WERI-Rb-1 (cell line): ENCODE results near the gene MAD1L1.
"Not testable (repeated sequence)": the region's sequence is repeated elsewhere in the genome, so short reads cannot be mapped to it uniquely, and the experiment has no call there.

Experiments
- DNase-seq: peaks from one replicate; pipeline ENCODE4 v3.0.0-alpha.2; 2020
- H3K27ac ChIP-seq: fragments of 250-450 bp; sonication (Bioruptor Pico); 2 replicates; pipeline ENCODE4 v1.5.1; 2020; ENCODE audit warnings: mild to moderate bottlenecking, moderate library complexity
- H3K27me3 ChIP-seq: fragments of 250-450 bp; sonication (Bioruptor Pico); 2 replicates; pipeline ENCODE4 v1.5.1; 2021; ENCODE audit warnings: mild to moderate bottlenecking, low read depth, moderate library complexity; ENCODE audit not compliant: insufficient read depth, severe bottlenecking
- H3K36me3 ChIP-seq: fragments of 250-450 bp; sonication (Bioruptor Pico); 2 replicates; pipeline ENCODE4 v1.5.1; 2020; ENCODE audit warnings: mild to moderate bottlenecking, moderate library complexity
- H3K4me3 ChIP-seq: 2 replicates; pipeline ENCODE4 v1.5.1; 2011; ENCODE audit warnings: low read depth, mild to moderate bottlenecking, control low read depth, low read length
- H3K9me3 ChIP-seq: fragments of 250-450 bp; sonication (Bioruptor Pico); 2 replicates; pipeline ENCODE4 v1.5.1; 2021; ENCODE audit warnings: mild to moderate bottlenecking, moderate library complexity; ENCODE audit not compliant: severe bottlenecking
- CTCF ChIP-seq: IDR thresholded peaks from 2 replicates; pipeline ENCODE4 v1.5.1; 2011; ENCODE audit warnings: low read depth, mild to moderate bottlenecking, control low read depth, inconsistent platforms, low read length

Gene MAD1L1

DNA sequence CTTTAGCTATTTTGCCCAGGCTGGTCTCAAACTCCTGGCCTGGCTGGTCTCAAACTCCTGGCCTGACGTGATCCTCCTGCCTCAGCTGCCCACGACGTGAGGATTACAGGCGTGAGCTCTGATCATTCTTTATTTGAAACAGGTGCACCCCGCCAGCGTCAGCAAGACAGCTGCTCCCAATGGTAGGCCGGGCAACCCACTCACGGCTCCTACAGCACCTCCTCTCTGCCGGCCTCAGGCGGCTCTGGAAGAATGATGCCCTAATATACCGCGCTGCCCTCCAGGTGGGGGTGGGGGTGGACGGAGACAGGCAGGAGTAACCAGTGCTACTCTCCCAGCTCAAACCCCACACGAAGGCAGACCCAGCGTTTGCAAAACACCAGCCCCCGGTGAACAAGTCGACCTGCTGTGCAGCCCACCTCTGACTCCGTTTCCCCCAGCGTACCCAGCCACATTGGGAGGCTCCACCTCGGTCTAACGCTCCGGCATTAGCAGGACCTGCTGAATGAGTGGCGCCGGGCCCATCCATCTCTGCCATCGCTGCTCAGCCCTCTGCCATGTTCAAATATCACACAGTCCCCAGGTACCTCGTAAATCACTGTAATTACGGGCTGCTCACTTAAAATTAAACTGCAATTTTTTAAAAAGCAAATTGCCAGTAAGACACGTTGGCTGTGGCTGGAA lies 414.0 kb downstream of the MAD1L1 start:
- no peak overlapping the region for H3K27ac ChIP-seq
- peak; percentile 57 for DNase-seq

GRCh38 chr7:1817061-1817712 lies 415.6 kb downstream of the MAD1L1 start:
- Histone ChIP-seq H3K27ac (no peak overlapping the region), H3K27me3 (no peaks in the 10 kb centered on the region), H3K4me3 (no peak overlapping the region), H3K9me3 (no peaks in the 10 kb centered on the region), H3K36me3 (no peaks in the 10 kb centered on the region; the same call in 1 of the 2 replicates)
- no peak for DNase-seq
- no peak for TF ChIP-seq CTCF

More for the DNA sequence above, 414.0 kb downstream of the MAD1L1 start:
- H3K36me3 ChIP-seq: no peaks in the 10 kb centered on the region; the same call in 1 of the 2 replicates
- H3K4me3 ChIP-seq: no peak overlapping the region
- no peak for TF ChIP-seq CTCF
- no peaks in the 10 kb centered on the region for H3K27me3 ChIP-seq
- H3K9me3 ChIP-seq: no peaks in the 10 kb centered on the region

DNA sequence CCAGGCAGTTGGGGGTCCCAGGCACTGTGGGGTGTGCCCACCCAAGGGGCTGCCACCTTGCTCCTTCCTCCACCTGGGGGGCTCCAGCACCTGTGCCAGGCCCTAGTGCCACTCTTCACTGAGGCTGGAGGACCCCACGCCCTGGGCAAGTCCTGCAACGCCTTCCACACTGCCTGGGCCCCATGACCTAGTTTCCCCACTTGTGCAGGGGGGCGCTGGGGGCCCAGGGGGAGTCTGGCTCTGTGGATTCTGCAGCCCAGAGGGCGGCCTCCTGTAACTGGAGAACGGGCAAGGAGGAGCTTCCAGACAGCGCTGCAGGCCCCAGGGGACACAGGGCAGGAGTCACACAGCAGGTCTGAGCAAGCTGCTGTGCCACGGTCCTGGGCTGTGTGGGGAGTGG lies 416.3 kb downstream of the MAD1L1 start:
- H3K4me3 ChIP-seq, DNase-seq, H3K9me3 ChIP-seq, H3K27me3 ChIP-seq, H3K36me3 ChIP-seq, H3K27ac ChIP-seq: not testable (repeated sequence)

DNA sequence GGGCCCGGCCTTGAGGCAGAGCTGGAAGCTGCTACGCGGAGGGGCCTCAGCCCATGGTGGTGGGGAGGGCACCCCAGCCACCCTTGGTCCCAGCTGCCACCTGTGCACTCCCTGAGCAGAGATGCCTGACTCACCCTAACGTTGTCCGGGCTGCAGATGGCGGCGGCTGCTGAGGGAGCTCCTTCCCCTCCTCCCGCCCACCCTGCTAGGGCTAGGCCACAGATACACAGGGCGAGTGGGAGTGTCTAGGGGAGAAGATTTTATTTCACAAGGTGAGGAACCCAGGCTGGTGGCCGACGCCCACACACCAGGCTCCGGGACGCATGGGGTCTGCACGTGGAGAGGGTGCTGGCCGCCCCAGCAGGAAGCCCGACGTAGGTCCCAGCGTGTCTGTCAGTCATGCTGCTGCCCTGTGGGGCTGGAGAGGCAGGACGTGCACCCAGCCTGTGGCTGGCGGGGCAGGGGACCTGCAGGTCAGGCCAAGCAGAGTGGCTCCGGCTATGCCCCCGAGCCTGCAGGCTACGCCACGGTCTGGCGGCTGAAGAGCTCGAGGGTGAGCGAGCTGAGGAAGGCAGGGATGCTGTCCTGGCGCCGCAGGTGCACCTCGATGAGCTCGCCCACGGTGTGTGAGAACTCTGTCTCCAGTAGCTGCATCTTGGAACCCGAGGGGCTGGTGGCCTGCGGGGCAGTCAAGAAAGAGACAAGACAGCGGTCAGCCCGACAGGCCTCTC lies 417.0 kb downstream of the MAD1L1 start:
- not testable (repeated sequence) for H3K9me3 ChIP-seq, H3K27me3 ChIP-seq, H3K4me3 ChIP-seq, H3K36me3 ChIP-seq
- DNase-seq: peak; percentile 76
- H3K27ac ChIP-seq: peak overlapping the region; percentile 73

DNA sequence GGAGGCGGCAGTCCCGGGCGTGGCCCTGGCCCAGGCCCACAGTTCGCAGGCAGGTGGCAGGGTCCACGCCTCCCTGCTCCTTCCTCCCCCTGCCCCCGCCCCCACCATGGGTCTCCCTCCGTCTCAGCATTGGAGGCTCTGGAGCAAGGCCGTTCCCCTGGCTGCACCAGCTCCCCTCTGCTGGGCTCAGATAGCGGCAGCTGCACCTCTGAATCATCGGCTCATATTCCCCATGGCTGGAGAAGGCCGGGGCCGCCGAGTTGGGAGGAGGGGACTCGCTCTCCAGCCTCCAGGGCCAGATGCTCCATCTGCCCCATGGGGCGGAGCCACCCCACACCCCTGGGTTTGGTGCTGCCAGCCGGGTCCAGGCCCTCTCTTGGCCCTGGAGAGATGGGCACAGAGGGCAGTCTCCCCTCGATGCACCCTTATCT lies 417.7 kb downstream of the MAD1L1 start:
- Histone ChIP-seq H3K27ac (peak overlapping the region; percentile 73), H3K36me3 (no peaks in the 10 kb centered on the region; the same call in 1 of the 2 replicates), H3K27me3 (no peaks in the 10 kb centered on the region), H3K4me3 (no peak overlapping the region), H3K9me3 (no peaks in the 10 kb centered on the region)
- no peak for TF ChIP-seq CTCF
- peak; percentile 80 for DNase-seq

GRCh38 chr7:1814089-1814811 lies 418.5 kb downstream of the MAD1L1 start:
- TF ChIP-seq CTCF: no peak
- Histone ChIP-seq H3K9me3 (no peaks in the 10 kb centered on the region), H3K4me3 (no peak overlapping the region), H3K27me3 (no peaks in the 10 kb centered on the region), H3K27ac (peak overlapping the region; percentile 42), H3K36me3 (no peaks in the 10 kb centered on the region; the same call in 1 of the 2 replicates)
- DNase-seq: no peak
